A673 (cell line): ENCODE measurements around the gene NRAP.

Experiments
- EZH2 ChIP-seq: fragments of 200-600 bp; sonication (generic); IDR thresholded peaks from 2 replicates; pipeline ENCODE4 v1.6.1; 2017; ENCODE audit warnings: borderline replicate concordance, low read depth, mild to moderate bottlenecking, mixed read lengths, antibody characterized with exemption, low read length; ENCODE audit not compliant: poor library complexity, severe bottlenecking
- TF ChIP-seq, protein P1 (sequence below): fragments of 300-800, 200-600 bp; sonication (generic); conservative IDR thresholded peaks from 2 replicates; pipeline ENCODE4 v1.5.1; 2017; ENCODE audit warnings: low read depth, mild to moderate bottlenecking, antibody characterized with exemption, low read length, moderate library complexity, mixed read lengths

- TF ChIP-seq, protein P1, sequence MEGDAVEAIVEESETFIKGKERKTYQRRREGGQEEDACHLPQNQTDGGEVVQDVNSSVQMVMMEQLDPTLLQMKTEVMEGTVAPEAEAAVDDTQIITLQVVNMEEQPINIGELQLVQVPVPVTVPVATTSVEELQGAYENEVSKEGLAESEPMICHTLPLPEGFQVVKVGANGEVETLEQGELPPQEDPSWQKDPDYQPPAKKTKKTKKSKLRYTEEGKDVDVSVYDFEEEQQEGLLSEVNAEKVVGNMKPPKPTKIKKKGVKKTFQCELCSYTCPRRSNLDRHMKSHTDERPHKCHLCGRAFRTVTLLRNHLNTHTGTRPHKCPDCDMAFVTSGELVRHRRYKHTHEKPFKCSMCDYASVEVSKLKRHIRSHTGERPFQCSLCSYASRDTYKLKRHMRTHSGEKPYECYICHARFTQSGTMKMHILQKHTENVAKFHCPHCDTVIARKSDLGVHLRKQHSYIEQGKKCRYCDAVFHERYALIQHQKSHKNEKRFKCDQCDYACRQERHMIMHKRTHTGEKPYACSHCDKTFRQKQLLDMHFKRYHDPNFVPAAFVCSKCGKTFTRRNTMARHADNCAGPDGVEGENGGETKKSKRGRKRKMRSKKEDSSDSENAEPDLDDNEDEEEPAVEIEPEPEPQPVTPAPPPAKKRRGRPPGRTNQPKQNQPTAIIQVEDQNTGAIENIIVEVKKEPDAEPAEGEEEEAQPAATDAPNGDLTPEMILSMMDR, result no peak
- TF ChIP-seq EZH2, result no peak
Measured at GRCh38 chr10:113690749-113691148, 26.9 kb upstream of the NRAP start.
